Mesangial cell (primary cell): ENCODE measurements around the gene PCDHA8. TPM values are rescaled to one million over a fixed set of nuclear protein-coding genes. Genes with fewer than 3 reads are reported as not detected.

Experiments
- total RNA-seq: library from RNA; depleted of rRNA; stranded (reverse); fragments of >200 nt; gene quantifications from 2 replicates; pipeline ENCODE4 v1.2.3, GENCODE V29; 2015

PCDHA8 gene, protein sequence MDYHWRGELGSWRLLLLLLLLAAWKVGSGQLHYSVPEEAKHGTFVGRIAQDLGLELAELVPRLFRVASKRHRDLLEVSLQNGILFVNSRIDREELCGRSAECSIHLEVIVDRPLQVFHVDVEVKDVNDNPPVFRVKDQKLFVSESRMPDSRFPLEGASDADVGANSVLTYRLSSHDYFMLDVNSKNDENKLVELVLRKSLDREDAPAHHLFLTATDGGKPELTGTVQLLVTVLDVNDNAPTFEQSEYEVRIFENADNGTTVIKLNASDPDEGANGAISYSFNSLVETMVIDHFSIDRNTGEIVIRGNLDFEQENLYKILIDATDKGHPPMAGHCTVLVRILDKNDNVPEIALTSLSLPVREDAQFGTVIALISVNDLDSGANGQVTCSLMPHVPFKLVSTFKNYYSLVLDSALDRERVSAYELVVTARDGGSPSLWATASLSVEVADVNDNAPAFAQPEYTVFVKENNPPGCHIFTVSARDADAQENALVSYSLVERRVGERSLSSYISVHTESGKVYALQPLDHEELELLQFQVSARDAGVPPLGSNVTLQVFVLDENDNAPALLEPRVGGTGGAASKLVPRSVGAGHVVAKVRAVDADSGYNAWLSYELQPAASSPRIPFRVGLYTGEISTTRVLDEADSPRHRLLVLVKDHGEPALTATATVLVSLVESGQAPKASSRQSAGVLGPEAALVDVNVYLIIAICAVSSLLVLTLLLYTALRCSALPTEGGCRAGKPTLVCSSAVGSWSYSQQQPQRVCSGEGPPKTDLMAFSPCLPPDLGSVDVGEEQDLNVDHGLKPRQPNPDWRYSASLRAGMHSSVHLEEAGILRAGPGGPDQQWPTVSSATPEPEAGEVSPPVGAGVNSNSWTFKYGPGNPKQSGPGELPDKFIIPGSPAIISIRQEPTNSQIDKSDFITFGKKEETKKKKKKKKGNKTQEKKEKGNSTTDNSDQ
- 0.13 TPM in 1 of 2 replicates, not detected in the other for total RNA-seq

GRCh38 chr5:140840978-140841962, at the start of gene PCDHA8:
Gene PCDHA8, plus strand, starts transcription at chr5:140841187. Its CDS starts 135 bp downstream, at chr5:140841322.

DNA sequence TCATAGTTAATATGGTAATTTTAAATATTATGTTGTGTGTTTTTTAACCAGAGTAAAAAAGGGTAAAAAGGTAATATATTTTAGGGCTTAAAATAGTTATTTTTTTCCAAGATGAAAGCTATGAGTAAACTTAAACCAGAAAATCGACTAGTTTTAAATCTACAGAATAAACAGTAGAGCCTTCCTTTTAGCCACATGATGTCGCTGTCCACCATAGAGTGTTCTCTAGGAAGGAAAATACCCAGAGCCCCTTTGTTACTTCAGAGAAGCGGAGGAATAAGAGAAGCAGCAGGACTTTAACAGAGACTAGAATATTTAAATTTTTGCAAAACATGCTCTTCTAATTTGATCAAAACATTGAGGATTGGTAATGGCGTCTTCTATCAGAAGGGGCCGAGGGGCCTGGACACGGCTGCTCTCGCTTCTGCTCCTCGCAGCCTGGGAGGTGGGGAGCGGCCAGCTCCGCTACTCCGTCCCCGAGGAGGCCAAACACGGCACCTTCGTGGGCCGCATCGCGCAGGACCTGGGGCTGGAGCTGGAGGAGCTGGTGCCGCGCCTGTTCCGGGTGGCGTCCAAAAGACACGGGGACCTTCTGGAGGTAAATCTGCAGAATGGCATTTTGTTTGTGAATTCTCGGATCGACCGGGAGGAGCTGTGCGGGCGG, 46.3 kb upstream of the PCDHA8 start, which contains the start of gene PCDHA2:
PCDHA2 (plus strand) TSS at position 258 of the 664 bp plus-strand sequence.

DNA sequence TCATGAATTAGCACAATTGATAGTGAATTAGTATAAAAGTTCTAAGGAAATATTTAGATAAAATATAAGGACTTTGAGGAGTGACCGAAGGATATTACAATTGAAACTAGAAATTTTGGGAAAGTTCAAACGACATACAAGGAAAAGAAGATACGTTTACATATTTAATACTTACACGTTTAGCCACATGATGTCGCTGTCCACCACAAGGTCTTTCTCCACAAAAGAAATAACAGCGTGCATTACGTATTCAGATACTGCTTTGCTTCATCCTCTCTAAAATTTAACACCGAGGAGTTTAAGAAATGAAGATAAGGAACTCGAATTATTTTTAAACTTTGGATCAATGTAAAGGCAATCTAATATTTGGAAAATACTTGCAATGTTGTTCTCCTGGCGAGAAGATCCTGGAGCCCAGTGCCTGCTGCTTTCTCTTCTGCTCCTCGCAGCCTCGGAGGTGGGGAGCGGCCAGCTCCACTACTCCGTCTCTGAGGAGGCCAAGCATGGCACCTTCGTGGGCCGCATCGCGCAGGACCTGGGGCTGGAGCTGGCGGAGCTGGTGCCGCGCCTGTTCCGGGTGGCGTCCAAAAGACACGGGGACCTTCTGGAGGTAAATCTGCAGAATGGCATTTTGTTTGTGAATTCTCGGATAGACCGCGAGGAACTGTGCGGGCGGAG, 40.0 kb upstream of the PCDHA8 start, which contains the start of gene PCDHA3:
PCDHA3 (plus strand) TSS at position 242 of the 678 bp plus-strand sequence.

GRCh38 chr5:140806834-140807775, 33.9 kb upstream of the PCDHA8 start, which contains the start of gene PCDHA4:
Gene PCDHA4, plus strand, starts transcription at chr5:140807068.

GRCh38 chr5:140821375-140822280, 19.4 kb upstream of the PCDHA8 start, which contains the start of gene PCDHA5:
Gene PCDHA5, plus strand, starts transcription at chr5:140821613.

GRCh38 chr5:140827704-140828361, 13.2 kb upstream of the PCDHA8 start, which contains the start of gene PCDHA6:
Gene PCDHA6, plus strand, starts transcription at chr5:140827960. Its CDS starts 132 bp downstream, at chr5:140828092.

GRCh38 chr5:140833993-140834392, 7.0 kb upstream of the PCDHA8 start, which contains the start of gene PCDHA7:
Gene PCDHA7, plus strand, starts transcription at chr5:140834269. Its CDS starts 115 bp downstream, at chr5:140834384.

GRCh38 chr5:140848139-140849102, 7.4 kb downstream of the PCDHA8 start, which contains the start of gene PCDHA9:
Gene PCDHA9, plus strand, starts transcription at chr5:140848382. Its CDS starts 114 bp downstream, at chr5:140848496.

GRCh38 chr5:140855772-140856674, 15.0 kb downstream of the PCDHA8 start, which contains the start of gene PCDHA10:
Gene PCDHA10, plus strand, starts transcription at chr5:140855897. Its CDS starts 152 bp downstream, at chr5:140856049.

GRCh38 chr5:140868721-140869554, 28.0 kb downstream of the PCDHA8 start, which contains the start of gene PCDHA11:
Gene PCDHA11, plus strand, starts transcription at chr5:140868957. Its CDS starts 147 bp downstream, at chr5:140869104.

DNA sequence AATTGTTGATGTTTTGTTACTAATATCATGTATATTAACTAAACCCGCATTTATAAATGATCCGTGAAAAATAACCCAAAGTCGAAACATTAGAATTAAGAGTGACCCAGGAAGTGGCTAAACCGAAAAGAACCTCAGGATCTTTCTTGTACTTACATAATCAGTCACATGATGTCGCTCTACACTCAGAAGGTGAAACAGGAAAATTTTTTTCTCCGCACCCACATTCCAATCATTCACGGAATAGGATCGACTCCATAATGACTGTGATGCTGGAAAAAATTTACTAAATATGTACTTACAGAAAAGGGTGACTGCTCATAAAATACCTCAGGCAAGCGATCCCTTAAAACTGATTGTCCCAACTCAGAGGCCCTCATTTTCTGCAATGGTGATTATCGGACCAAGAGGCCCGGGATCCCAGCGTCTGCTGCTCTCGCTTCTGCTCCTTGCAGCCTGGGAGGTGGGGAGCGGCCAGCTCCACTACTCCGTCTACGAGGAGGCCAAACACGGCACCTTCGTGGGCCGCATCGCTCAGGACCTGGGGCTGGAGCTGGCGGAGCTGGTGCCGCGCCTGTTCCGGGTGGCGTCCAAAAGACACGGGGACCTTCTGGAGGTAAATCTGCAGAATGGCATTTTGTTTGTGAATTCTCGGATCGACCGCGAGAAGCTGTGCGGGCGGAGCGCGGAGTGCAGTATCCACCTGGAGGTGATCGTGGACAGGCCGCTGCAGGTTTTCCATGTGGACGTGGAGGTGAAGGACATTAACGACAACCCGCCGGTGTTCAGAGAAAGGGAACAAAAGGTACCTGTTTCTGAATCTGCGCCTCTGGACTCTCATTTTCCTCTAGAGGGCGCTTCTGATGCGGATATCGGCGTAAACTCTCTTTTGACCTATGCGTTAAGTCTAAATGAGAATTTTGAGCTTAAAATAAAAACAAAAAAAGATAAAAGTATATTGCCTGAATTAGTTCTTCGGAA, 34.4 kb downstream of the PCDHA8 start, which contains the start of gene PCDHA12:
PCDHA12 (plus strand) TSS at position 224 of the 981 bp plus-strand sequence; CDS start at position 389, 165 bp downstream.

DNA sequence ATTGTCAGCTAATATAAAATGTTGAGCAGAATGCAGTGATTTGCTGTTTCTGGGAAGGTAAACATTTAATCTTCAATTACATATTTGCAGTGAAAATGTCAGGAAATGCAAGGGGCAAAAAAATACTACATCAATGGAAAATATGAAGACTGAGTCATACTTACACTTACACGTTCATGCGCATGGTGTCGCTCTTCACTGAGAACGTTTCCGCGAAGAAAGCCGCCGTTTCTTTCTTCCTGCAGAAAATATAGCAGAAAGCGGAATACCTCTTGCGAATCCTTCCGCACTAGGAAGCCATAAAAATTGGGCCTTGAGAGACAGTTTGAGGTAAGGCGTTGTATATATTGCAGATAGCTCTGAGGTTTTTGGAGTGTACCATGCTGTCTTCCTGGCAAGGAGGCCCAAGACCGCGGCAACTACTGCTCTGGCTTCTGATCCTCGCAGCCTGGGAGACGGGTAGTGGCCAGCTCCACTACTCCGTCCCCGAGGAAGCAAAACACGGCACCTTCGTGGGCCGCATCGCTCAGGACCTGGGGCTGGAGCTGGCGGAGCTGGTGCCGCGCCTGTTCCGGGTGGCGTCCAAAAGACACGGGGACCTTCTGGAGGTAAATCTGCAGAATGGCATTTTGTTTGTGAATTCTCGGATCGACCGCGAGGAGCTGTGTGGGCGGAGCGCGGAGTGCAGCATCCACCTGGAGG, 41.1 kb downstream of the PCDHA8 start, which contains the start of gene PCDHA13:
PCDHA13 (plus strand) TSS at position 236 of the 702 bp plus-strand sequence; CDS start at position 381, 145 bp downstream.

